Stimulated activated CD8-positive, alpha-beta memory T cell treated with anti-CD3 and anti-CD28 coated beads, Interleukin-12 subunit alpha, Interleukin-12 subunit beta, amount 100 ng/mL, for 4 hours (primary cell): ENCODE measurements around the gene SDR9C7.
"Not testable (repeated sequence)": the region's sequence is repeated elsewhere in the genome, so short reads cannot be mapped to it uniquely, and the experiment has no call there.

Experiments
- DNase-seq: peaks from one replicate; pipeline ENCODE4 v3.0.0-alpha.2; 2020; ENCODE audit warnings: low read depth

Gene SDR9C7

DNA sequence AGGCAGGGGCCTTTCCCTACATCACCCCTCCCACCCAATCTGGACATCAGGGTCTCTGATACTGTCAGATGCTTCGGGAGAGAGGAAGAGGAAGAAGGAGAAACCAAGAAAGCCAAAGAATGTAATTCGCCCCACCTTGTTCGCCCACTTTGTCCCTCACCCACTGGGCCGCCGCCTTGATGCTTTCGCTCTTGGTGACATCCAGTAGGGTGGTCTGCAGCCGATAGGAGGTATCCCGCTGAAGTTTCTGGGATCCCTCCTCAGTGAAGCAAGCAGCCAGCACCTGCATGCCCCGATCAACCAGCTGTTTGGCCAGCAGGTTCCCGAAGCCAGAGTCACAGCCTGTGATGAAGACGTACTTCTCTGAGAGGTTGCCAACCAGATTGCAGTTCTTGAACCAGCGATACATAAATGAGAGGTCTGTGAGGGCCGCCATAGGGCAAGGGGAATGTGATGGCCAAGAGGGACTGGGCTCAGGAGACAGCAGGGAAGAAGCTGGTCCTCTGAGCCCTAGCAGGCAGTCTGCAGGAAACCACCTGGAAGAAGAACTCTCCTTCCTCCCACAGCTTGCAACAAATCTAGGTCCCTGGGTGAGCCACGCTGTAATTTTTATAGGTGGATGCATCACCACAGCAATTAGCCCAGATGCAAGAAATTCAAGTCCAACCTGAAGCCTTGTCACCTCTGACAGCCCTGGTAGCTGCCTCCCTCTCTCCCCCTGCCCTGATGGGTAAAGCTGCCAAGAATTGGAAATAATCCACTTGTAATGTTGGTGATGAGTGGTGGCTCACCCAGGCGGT lies at the start of gene SDR9C7:
TSS of gene SDR9C7 (minus strand) at position 583 of the 800 bp plus-strand sequence. CDS start at position 436, 147 bp downstream.
- DNase-seq, result no peak

DNA sequence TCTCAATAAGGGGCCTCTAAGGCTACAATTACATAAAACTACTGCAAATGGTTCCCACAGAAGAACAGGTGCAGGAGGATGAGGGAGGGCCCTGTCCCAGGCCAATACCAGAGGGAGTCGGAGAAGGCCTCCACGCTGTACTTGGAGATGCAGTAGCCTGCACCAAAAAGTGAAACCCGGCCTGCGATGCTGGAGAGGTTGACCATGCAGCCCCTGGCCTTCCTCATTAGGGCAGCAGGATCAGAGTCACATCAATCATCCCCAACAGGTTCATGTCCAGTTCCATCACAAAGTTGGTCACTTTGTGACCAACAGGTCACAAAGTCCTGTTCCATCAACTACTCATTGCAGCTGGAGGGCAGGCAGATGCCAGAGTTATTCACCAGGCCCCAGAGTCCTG lies 49.2 kb upstream of the SDR9C7 start:
- DNase-seq, result no peak

GRCh38 chr12:56982578-56983236 lies 48.5 kb upstream of the SDR9C7 start:
- not testable (repeated sequence) for DNase-seq

- DNase-seq, result no peak
These were observed 46.8 kb upstream of the SDR9C7 start for GRCh38 chr12:56980941-56981530.

DNA sequence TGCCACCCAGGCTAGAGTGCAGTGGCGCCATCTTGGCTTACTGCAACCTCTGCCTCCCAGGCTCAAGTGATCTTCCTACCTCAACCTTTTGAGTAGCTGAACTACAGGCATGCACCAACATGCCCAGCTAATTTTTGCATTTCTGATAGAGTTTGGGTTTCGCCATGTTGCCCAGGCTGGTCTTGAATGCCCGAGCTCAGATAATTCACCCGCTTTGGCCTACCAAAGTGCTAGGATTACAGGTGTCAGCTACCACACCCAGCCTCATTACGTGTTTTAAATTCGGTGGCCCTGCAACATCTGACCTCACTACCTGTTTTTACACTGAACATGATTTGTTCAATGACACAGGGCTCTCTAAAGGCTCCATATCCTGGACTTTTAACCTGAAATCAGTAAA lies 46.1 kb upstream of the SDR9C7 start:
- no peak for DNase-seq

DNA sequence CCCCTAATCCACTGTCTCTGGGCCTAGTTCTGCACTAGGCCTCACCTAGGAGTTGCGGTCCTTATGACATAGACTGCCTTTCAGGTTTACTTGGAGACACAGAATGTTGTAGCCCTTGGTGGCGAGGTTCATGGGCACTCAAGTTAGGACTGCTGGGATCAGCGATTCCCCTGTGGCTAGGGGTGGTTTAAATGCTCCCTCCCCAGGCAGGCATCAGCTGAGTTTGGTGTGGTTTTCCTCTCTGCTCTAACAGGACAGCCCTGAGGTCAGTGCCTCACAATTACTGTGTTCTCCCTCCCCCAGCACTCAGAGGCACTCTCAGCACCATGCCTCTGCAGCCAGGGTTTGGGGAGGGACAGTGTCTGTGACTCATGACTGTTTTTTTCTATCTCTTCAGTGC lies 45.4 kb upstream of the SDR9C7 start:
- no peak for DNase-seq

GRCh38 chr12:56978397-56979138 lies 44.4 kb upstream of the SDR9C7 start:
- no peak for DNase-seq

- DNase-seq, result not testable (repeated sequence)
These were observed 43.2 kb upstream of the SDR9C7 start for GRCh38 chr12:56977361-56977760.

- DNase-seq, result not testable (repeated sequence)
These were observed 40.0 kb upstream of the SDR9C7 start for GRCh38 chr12:56974224-56974623.

DNA sequence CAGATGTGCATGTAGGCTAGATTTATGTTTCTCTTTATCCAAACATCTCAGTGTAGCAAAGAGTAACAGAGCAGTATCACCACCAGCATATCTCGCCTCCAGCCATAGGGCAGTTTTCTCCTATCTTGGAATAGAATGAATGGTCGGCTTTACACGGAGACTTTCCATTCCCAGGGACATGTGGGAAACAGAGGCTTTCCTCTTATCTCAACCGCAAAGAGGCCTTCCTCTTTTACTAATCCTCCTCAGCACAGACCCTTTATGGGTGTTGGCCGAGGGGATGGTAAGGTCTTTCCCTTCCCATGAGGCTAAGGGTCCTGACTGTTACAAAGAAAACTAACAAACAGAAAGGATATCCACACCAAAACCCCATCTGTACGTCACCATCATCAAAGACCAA lies 34.7 kb upstream of the SDR9C7 start:
- DNase-seq, result not testable (repeated sequence)

DNA sequence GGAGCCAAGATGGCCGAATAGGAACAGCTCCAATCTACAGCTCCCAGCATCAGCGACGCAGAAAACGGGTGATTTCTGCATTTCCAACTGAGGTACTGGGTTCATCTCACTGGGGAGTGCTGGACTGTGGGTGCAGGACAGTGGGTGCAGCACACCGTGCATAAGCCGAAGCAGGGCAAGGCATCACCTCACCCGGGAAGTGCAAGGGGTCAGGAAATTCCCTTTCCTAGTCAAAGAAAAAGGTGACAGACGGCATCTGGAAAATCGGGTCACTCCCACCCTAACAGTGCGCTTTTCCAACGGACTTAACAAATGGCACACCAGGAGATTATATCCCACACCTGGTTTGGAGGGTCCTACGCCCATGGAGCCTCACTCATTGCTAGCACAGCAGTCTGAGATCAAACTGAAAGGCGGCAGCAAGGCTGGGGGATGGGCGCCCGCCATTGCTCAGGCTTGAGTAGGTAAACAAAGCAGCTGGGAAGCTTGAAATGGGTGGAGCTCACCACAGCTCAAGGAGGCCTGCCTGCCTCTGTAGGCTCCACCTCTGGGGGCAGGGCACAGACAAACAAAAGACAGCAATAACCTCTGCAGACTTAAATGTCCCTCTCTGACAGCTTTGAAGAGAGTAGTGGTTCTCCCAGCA lies 31.9 kb upstream of the SDR9C7 start:
- not testable (repeated sequence) for DNase-seq

GRCh38 chr12:56965124-56965523 lies 30.9 kb upstream of the SDR9C7 start:
- not testable (repeated sequence) for DNase-seq

DNA sequence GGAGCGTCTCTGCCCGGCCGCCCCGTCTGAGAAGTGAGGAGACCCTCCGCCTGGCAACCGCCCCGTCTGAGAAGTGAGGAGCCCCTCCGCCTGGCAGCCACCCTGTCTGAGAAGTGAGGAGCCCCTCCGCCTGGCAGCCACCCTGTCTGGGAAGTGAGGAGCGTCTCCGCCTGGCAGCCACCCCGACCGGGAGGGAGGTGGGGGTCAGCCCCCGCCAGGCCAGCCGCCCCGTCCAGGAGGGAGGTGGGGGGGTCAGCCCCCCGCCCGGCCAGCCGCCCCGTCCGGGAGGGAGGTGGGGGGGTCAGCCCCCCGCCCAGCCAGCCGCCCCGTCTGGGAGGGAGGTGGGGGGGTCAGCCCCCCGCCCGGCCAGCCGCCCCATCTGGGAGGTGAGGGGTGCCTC lies 29.3 kb upstream of the SDR9C7 start:
- not testable (repeated sequence) for DNase-seq

DNA sequence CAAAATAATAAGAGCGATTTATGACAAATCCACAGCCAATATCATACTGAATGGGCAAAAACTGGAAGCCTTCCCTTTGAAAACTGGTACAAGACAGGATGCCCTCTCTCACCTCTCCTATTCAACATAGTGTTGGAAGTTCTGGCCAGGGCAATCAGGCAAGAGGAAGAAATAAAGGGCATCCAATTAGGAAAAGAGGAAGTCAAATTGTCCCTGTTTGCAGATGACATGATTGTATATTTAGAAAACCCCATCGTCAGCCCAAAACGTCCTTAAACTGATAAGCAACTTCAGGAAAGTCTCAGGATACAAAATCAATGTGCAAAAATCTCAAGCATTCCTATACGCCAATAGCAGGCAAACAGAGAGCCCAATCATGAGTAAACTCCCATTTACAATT lies 28.0 kb upstream of the SDR9C7 start:
- DNase-seq, result not testable (repeated sequence)

DNA sequence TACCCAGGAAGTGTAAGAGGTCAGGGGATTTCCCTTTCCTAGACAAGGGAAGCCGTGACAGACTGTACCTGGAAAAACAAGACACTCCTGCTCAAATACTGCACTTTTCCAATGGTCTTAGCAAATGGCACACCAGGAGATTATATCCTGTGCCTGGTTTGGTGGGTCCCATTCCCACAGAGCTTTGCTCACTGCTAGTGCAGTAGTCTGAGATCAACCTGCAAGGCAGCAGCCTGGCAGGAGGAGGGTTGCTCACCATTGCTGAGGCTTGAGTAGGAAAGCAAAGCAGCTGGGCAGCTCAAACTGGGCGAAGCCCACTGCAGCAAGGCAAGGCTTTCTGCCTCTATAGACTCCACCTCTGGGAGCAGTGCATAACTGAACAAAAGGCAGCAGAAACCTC lies 24.2 kb upstream of the SDR9C7 start:
- DNase-seq, result no peak

GRCh38 chr12:56957229-56958052 lies 23.2 kb upstream of the SDR9C7 start, which contains the start of gene RDH16:
TSS of gene RDH16 (minus strand) at chr12:56957608. CDS start at chr12:56957462, 146 bp downstream.
- DNase-seq, result no peak

DNA sequence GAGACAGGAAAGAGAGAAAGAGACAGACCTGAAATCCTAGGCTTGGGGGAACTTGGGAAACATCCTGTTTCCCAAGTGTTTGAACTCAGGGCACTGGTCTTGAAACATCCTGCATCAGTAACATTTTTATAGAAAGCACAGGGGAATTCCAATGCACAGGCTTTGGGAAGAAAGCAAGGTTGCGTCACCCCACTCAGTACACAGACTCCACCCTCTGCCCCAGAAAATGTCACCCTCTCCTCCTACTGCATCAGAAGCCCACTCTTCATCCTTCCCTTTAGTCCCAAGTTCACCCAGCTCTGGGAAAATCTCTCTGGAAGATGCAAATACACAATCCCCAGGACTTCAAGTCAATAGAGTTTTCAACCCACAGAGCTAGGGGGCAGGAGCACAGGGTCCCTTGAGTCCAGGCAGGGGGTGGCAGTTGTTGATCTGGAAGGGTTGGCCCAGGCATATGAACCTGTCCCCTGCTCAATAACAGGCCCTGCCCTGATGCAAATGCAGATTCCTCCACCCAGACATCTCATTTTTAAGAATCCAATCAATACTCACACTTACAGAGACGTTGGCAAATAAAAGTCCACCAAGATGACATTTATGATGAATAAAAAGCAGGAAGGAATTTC lies 21.5 kb upstream of the SDR9C7 start:
- no peak for DNase-seq

DNA sequence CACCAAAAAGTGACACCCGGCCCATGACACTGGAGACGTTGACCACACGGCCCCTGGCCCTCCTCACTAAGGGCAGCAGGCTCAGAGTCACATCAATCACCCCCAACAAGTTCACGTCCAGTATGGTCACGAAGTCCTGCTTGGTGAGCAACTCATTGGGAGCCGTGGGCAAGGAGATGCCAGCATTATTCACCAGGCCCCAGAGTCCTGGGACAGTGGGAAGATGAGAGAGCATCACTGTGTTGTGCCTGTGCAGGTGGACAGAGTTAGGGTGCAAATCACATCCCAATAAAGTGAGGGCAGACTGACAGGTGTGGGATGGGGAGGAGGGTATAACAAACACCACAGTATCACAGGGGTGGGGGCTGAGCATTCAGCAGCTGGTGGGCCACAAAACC lies 20.7 kb upstream of the SDR9C7 start:
- no peak for DNase-seq

DNA sequence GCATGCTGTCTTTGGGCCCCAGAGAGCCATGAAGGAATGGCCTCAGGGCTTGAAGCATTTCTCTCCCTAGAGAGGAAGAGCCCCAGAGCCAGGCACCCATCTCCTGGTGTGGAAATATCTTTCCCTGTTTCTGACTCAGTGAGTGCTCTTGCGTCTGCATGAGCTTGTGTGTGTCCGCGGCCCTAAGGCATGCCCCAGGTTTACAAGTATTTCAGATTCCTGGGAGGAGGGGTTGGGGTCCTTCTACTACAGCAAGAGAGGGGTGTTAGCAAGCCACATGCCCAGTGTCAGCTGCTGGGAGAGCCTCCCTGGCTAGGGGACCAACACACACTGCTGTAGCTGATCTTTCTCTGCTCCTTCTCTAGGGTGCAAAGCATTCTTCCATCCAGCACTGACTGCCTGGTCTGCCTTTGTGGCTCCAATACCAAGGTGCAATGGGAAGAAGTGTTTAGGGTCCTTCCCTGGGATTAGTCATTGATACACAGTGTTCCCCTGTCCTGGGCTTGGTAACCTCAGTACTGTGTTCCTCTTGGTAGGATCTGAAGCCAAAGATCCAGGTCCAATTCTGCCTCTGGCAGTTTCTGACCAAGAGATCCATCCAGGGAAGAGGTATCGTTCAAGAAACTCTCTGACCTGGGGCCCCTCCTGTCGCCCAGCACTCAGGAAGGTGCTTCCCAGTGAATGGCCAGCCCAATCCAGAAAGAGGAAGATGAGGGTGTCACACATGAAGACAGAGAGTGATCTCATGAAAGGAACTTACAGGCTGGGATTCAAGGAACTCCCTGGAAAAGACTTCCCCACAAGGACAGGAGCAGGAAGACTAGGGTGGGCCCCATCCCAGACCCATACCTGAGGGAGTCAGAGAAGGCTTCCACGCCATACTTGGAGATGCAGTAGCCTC lies 20.1 kb upstream of the SDR9C7 start:
- no peak for DNase-seq
